Measurements from ENCODE around the gene ARMC5. TPM values are rescaled to one million over a fixed set of nuclear protein-coding genes. Genes with fewer than 3 reads are reported as not detected.

Gene ARMC5
- total and polyA plus RNA-seq, 4 experiments from 2014 or later: 4.3 to 7.0 (median 6.3) TPM

DNA sequence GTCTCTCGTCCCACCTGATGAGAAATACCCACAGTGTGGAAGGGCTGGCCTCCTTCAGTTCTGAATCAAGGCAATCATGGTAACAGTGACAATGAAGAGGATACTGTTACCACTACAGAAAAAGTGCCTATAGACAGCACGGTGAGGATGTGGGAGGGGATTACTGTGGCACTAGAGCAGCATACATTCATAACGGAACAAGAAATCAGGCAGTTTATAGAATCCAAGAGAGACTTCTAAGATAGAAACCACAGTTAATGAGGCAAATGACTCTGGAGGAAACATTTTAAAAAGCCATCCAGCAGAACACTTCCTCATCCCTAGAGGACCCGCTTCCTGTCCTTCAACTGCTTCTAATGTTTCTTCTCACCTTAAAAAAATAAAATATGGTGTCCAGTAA, 46.2 kb downstream of the ARMC5 start:
- ChIA-PET CTCF (ENCODE audit: partially characterized antibody) (interaction anchor here (2.5 kb wide), 1 partner anchor 44 kb away, joined by 15 read pairs; no protein-coding TSS in a partner anchor), POLR2A (ENCODE audit: partially characterized antibody) (interaction anchor here (3.8 kb wide), 1 partner anchor 46 kb away, joined by 55 read pairs; the partner anchor contains the start of gene ARMC5)
- Mint-ChIP-seq H3K27me3 (no peaks in the 10 kb centered on the region), H3K36me3 (peaks cover 2 to 34% of the 10 kb centered on the region in 2 donors), H3K4me1 (peaks cover 22 to 61% (median 45%) of the 10 kb centered on the region in 4 donors), H3K27ac (peak overlapping the region; percentile 0 to 91 (median 61)), H3K9me3 (peaks cover 0 to 2% (median 0%) of the 10 kb centered on the region in 8 donors), H3K4me3 (no peak overlapping the region)
- H3K27me3 ChIP-seq (ENCODE audit: insufficient read depth, low read length): no peaks in the 10 kb centered on the region
- H3K27ac ChIP-seq (ENCODE audit: low read depth, low read length): no peak overlapping the region
- no peaks in the 10 kb centered on the region for H3K36me3 ChIP-seq (ENCODE audit: insufficient read depth, low read length)
- intact Hi-C loops (cut with micrococcal nuclease): loop anchor here (5.0 kb wide), 3 partner anchors 192 to 362 kb away; a partner anchor contains a TSS
- peaks cover 36% of the 10 kb centered on the region for H3K4me1 ChIP-seq (ENCODE audit: insufficient read depth, low read length)
- DNase-seq: no peak
- no peak overlapping the region for H3K4me3 ChIP-seq (ENCODE audit: low read length in 2 of 2)
- H3K9me3 ChIP-seq (ENCODE audit: control insufficient read depth in 1 of 2, low read length in 2 of 2): no peaks in the 10 kb centered on the region

DNA sequence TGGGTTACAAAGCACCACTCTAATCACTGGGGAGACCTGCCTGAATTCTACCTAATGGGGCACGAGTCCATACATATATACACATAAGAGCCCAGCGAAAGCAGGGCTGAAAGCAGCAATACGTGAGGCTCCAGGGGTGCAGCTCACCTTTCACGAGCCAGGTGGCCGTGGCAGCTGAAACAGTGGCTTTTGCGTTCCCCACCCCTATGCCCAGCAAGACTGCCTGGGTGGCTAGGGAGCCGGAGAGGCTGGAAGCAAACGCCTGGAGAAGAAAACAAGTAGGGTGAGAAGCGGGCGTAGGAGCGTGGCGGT, 48.3 kb downstream of the ARMC5 start:
- Mint-ChIP-seq H3K9me3 (peaks cover 0 to 2% (median 0%) of the 10 kb centered on the region in 8 donors), H3K4me3 (peak overlapping the region; percentile 87 to 97 (median 93)), H3K27ac (peak overlapping the region; percentile 91 to 98 (median 95)), H3K4me1 (peaks cover 22 to 60% (median 47%) of the 10 kb centered on the region in 4 donors), H3K27me3 (no peaks in the 10 kb centered on the region), H3K36me3 (peaks cover 0 to 31% of the 10 kb centered on the region in 2 donors)
- peaks cover 36% of the 10 kb centered on the region for H3K4me1 ChIP-seq (ENCODE audit: insufficient read depth, low read length)
- peak in 1 of 5 donors; percentile 16 for DNase-seq
- peak overlapping the region; percentile 92 to 94 for H3K4me3 ChIP-seq (ENCODE audit: low read length in 2 of 2)
- intact Hi-C loops (cut with micrococcal nuclease): loop anchor here (5.0 kb wide), 3 partner anchors 190 to 360 kb away; a partner anchor contains a TSS
- CTCF ChIA-PET (ENCODE audit: partially characterized antibody): interaction anchor here (0.8 to 2.5 kb wide), 3 partner anchors 46 to 189 kb away, joined by 3 to 15 read pairs (median 4); partner anchors contain the start of gene ARMC5
- no peaks in the 10 kb centered on the region for H3K36me3 ChIP-seq (ENCODE audit: insufficient read depth, low read length)
- no peaks in the 10 kb centered on the region for H3K9me3 ChIP-seq (ENCODE audit: control insufficient read depth in 1 of 2, low read length in 2 of 2)
- POLR2A ChIA-PET (ENCODE audit: partially characterized antibody): interaction anchor here (0.7 to 5.1 kb wide), 23 partner anchors 9 to 693 kb away, joined by 3 to 60 read pairs (median 5); partner anchors contain the start of genes ARMC5, FUS, KAT8 and SLC5A2
- H3K27ac ChIP-seq (ENCODE audit: low read depth, low read length): peak overlapping the region; percentile 83
- no peaks in the 10 kb centered on the region for H3K27me3 ChIP-seq (ENCODE audit: insufficient read depth, low read length)

DNA sequence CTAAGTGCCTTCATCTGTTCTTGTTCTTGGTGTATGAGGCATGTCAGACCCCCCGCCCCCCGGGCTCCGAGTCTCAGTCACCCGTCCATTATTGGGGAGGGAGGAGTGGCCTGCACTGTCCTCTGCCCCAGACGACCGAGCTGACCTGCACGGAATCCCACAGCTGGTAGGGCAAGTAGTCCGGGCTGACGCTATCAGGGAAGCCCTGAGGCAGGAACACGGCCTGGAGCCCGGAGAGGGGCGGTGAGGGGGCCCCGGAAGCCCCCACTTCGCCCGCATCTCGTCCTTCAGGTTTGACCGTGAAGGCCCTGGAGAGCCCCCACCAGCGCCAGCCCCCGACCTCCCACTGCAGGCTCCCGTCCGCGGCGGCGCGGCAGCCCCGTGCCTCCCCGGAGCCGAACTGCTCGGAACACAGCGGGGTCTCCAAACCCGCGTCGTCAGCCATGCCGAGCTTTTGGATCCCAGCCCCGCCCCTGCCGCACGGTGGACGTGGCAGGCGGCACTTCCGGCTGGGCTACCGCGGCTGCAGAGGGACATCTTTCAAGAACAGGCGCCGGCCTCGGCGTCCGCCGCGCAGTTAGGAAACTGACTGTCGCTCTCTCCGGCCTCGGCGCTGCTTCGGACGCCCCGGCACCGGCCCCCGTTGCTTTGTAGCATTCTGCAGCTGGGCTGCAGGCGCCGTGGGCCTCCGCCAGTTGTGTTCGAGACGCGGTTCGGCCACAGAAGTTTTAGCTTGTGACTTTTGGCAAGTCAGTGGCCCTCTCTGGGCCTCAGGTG, 48.8 kb downstream of the ARMC5 start, which contains the start of gene RUSF1:
RUSF1 (minus strand) TSS at position 463 of the 777 bp plus-strand sequence; CDS start at position 445, 18 bp downstream.
- ChIA-PET CTCF (ENCODE audit: partially characterized antibody) (interaction anchor here (0.9 to 2.5 kb wide), 2 partner anchors 47 to 49 kb away, joined by 4 to 15 read pairs; partner anchors contain the start of gene ARMC5), POLR2A (ENCODE audit: partially characterized antibody) (interaction anchor here (0.6 to 5.1 kb wide), 23 partner anchors 10 to 694 kb away, joined by 3 to 60 read pairs (median 5); partner anchors contain the start of genes ARMC5, FUS, KAT8 and SLC5A2)
- peak within 1 kb of the TSS; percentile 91 to 98 (median 97) for H3K27ac Mint-ChIP-seq
- H3K4me3 Mint-ChIP-seq: peak within 1 kb of the TSS; percentile 87 to 97 (median 93)
- H3K9me3 ChIP-seq (ENCODE audit: control insufficient read depth in 1 of 2, low read length in 2 of 2): no peaks in the 10 kb centered on the region
- H3K27me3 Mint-ChIP-seq: no peaks in the 10 kb centered on the region
- H3K4me1 Mint-ChIP-seq: peaks cover 22 to 59% (median 45%) of the 10 kb centered on the region in 4 donors
- peak; percentile 74 to 82 (median 77) for DNase-seq
- peak within 1 kb of the TSS; percentile 83 for H3K27ac ChIP-seq (ENCODE audit: low read depth, low read length)
- no peaks in the 10 kb centered on the region for H3K27me3 ChIP-seq (ENCODE audit: insufficient read depth, low read length)
- intact Hi-C loops (cut with micrococcal nuclease): loop anchor here (1.0 to 5.0 kb wide), 6 partner anchors 21 to 359 kb away; partner anchors contain the start of gene ARMC5
- peaks cover 0 to 30% of the 10 kb centered on the region in 2 donors for H3K36me3 Mint-ChIP-seq
- peaks cover 0 to 2% (median 0%) of the 10 kb centered on the region in 8 donors for H3K9me3 Mint-ChIP-seq
- peak within 1 kb of the TSS; percentile 92 to 94 for H3K4me3 ChIP-seq (ENCODE audit: low read length in 2 of 2)
- no peaks in the 10 kb centered on the region for H3K36me3 ChIP-seq (ENCODE audit: insufficient read depth, low read length)
- peaks cover 36% of the 10 kb centered on the region for H3K4me1 ChIP-seq (ENCODE audit: insufficient read depth, low read length)

DNA sequence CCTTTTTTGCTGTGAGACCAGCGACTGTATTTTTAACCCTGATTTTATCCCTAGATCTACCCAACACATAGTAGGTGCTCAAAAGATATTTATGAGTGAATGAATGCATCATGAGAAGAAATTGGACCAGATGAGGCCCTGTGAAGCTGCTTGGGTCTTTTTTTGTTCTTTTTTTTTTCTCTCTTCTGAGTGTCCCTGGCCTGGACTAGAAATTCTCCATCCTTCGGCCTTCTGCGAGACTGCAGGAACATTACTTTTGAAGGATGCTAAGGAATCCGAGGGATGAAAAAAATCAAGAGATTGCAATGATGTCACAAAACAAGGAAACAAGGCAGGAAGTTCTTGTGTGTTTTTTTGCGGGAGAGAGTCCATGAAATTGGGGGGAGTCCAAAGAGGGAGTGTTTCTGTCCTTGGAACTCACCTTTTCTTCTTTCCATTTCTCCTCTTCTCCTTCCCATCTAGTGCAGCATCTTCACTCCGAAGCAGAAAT, 49.5 kb downstream of the ARMC5 start:
- H3K27ac Mint-ChIP-seq: peak overlapping the region; percentile 91 to 98 (median 97)
- intact Hi-C loops (cut with micrococcal nuclease): loop anchor here (1.0 to 5.0 kb wide), 6 partner anchors 21 to 359 kb away; partner anchors contain the start of gene ARMC5
- peak overlapping the region; percentile 87 to 97 (median 93) for H3K4me3 Mint-ChIP-seq
- POLR2A ChIA-PET (ENCODE audit: partially characterized antibody): interaction anchor here (0.6 to 5.1 kb wide), 16 partner anchors 11 to 524 kb away, joined by 3 to 60 read pairs (median 6); partner anchors contain the start of genes ARMC5, FUS, KAT8 and ZNF267
- no peaks in the 10 kb centered on the region for H3K36me3 ChIP-seq (ENCODE audit: insufficient read depth, low read length)
- H3K27ac ChIP-seq (ENCODE audit: low read depth, low read length): peak overlapping the region; percentile 83
- H3K4me1 ChIP-seq (ENCODE audit: insufficient read depth, low read length): peaks cover 36% of the 10 kb centered on the region
- H3K27me3 Mint-ChIP-seq: no peaks in the 10 kb centered on the region
- CTCF ChIA-PET (ENCODE audit: partially characterized antibody): interaction anchor here (0.9 kb wide), 1 partner anchor 50 kb away, joined by 4 read pairs; the partner anchor contains the start of gene ARMC5
- H3K4me1 Mint-ChIP-seq: peaks cover 22 to 59% (median 44%) of the 10 kb centered on the region in 4 donors
- no peaks in the 10 kb centered on the region for H3K27me3 ChIP-seq (ENCODE audit: insufficient read depth, low read length)
- H3K36me3 Mint-ChIP-seq: peaks cover 0 to 29% of the 10 kb centered on the region in 2 donors
- no peak for DNase-seq
- H3K9me3 Mint-ChIP-seq: peaks cover 0 to 2% (median 0%) of the 10 kb centered on the region in 8 donors
- H3K4me3 ChIP-seq (ENCODE audit: low read length in 2 of 2): peak overlapping the region; percentile 92 to 94
- no peaks in the 10 kb centered on the region for H3K9me3 ChIP-seq (ENCODE audit: control insufficient read depth in 1 of 2, low read length in 2 of 2)

DNA sequence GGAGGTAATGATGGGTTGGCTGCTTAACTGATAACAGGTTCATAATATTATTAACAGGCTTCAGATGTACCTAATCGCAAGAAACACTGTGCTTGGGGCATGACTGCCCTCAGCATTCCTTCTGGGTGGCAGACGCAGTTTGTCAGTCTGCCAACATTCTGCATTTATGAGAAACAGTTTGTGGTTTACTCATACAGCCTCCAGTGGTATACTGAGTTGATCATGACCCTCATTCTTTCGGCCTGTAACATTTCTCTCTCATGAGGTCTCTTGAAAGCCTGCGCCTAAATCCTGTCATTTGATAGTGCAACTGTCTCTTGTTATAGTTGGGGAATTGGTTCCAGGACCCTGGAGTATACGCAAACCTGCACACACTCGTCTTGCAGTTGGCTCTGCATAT, 53.8 kb downstream of the ARMC5 start:
- H3K9me3 Mint-ChIP-seq: peaks cover 0 to 15% (median 8%) of the 10 kb centered on the region in 8 donors
- H3K36me3 Mint-ChIP-seq: peaks cover 7 to 10% of the 10 kb centered on the region in 2 donors

DNA sequence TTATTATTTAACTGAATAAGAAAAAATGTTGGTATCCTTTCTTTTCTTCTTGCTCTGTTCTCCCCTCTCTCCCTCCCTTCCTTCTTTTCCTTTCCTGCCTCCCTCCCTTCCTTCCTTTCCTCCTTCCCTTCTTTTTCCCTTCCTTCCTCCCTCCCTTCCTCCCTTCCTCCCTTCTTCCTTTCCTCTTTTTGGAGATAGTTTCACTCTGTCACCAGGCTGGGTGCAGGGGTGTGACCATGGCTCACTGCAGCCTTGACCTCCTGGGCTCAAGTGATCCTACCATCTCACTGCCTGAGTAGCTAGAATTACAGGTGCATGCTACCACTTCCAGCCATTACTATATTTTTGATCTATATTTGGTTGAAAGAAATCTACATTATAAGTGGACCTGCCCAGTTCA, 54.6 kb downstream of the ARMC5 start:
- Mint-ChIP-seq H3K4me3 (no peak overlapping the region), H3K9me3 (peaks cover 0 to 16% (median 8%) of the 10 kb centered on the region in 8 donors)
- CTCF ChIA-PET (ENCODE audit: partially characterized antibody): no interaction called here

More for the DNA sequence above, 53.8 kb downstream of the ARMC5 start:
- Mint-ChIP-seq H3K4me1 (peaks cover 12 to 26% (median 20%) of the 10 kb centered on the region in 4 donors), H3K27ac (no peak overlapping the region), H3K27me3 (peaks cover 0 to 8% of the 10 kb centered on the region in 2 donors), H3K4me3 (no peak overlapping the region)
- intact Hi-C loops (cut with micrococcal nuclease): no loop called here
- Histone ChIP-seq H3K4me1 (ENCODE audit: insufficient read depth, low read length) (peaks cover 16% of the 10 kb centered on the region), H3K27ac (ENCODE audit: low read depth, low read length) (no peak overlapping the region), H3K9me3 (ENCODE audit: control insufficient read depth in 1 of 2, low read length in 2 of 2) (no peaks in the 10 kb centered on the region), H3K36me3 (ENCODE audit: insufficient read depth, low read length) (no peaks in the 10 kb centered on the region), H3K4me3 (ENCODE audit: low read length in 2 of 2) (no peak overlapping the region), H3K27me3 (ENCODE audit: insufficient read depth, low read length) (no peaks in the 10 kb centered on the region)
- ChIA-PET POLR2A (ENCODE audit: partially characterized antibody) (no interaction called here), CTCF (ENCODE audit: partially characterized antibody) (no interaction called here)
- no peak for DNase-seq

More for the DNA sequence above, 54.6 kb downstream of the ARMC5 start:
- Histone ChIP-seq H3K36me3 (ENCODE audit: insufficient read depth, low read length) (no peaks in the 10 kb centered on the region), H3K4me1 (ENCODE audit: insufficient read depth, low read length) (peaks cover 13% of the 10 kb centered on the region), H3K27ac (ENCODE audit: low read depth, low read length) (no peak overlapping the region), H3K9me3 (ENCODE audit: control insufficient read depth in 1 of 2, low read length in 2 of 2) (no peaks in the 10 kb centered on the region), H3K4me3 (ENCODE audit: low read length in 2 of 2) (no peak overlapping the region), H3K27me3 (ENCODE audit: insufficient read depth, low read length) (no peaks in the 10 kb centered on the region)
- POLR2A ChIA-PET (ENCODE audit: partially characterized antibody): no interaction called here
- no peak overlapping the region for H3K27ac Mint-ChIP-seq
- intact Hi-C loops (cut with micrococcal nuclease): no loop called here
- H3K4me1 Mint-ChIP-seq: peaks cover 10 to 19% (median 14%) of the 10 kb centered on the region in 4 donors
- peaks cover 0 to 10% of the 10 kb centered on the region in 2 donors for H3K36me3 Mint-ChIP-seq
- no peak for DNase-seq
- peaks cover 0 to 8% of the 10 kb centered on the region in 2 donors for H3K27me3 Mint-ChIP-seq
